ENCODE results near the gene DHRS7.

DNA sequence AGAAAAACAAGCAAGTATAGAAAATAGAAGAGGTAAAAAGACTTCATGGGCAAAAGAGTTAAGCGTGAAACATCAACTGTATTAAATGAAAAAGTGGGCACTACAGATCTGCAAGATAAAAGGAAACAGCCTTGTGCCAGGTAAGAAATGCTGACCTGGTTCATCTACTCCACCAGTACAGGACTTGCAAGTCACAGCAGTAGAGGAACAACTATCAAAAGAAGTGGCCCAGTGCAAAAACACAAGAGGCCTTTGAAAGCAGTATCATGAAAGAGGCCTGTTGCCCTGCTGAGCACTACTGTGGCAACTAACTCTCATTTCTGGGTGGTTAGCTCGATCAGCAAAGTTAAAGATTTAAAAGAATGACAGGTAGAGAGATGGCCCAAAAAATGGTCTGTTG, 10.5 kb downstream of the DHRS7 start:
- TF ChIP-seq, protein P1, sequence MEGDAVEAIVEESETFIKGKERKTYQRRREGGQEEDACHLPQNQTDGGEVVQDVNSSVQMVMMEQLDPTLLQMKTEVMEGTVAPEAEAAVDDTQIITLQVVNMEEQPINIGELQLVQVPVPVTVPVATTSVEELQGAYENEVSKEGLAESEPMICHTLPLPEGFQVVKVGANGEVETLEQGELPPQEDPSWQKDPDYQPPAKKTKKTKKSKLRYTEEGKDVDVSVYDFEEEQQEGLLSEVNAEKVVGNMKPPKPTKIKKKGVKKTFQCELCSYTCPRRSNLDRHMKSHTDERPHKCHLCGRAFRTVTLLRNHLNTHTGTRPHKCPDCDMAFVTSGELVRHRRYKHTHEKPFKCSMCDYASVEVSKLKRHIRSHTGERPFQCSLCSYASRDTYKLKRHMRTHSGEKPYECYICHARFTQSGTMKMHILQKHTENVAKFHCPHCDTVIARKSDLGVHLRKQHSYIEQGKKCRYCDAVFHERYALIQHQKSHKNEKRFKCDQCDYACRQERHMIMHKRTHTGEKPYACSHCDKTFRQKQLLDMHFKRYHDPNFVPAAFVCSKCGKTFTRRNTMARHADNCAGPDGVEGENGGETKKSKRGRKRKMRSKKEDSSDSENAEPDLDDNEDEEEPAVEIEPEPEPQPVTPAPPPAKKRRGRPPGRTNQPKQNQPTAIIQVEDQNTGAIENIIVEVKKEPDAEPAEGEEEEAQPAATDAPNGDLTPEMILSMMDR (IDR thresholded peaks at IDR 0.05), result no peak
- TF ChIP-seq JUND (IDR thresholded peaks at IDR 0.05), result no peak
- no peak for TF ChIP-seq SIN3A (IDR thresholded peaks at IDR 0.05; ENCODE audit: borderline replicate concordance, low read depth, low read length)

All from SK-N-SH (cell line).